Sciatic nerve (tissue), 2 donors: ENCODE data around the gene ETF1. TPM values are rescaled to one million over a fixed set of nuclear protein-coding genes. Genes with fewer than 3 reads are reported as not detected.

ENCODE experiments used
- ATAC-seq: fragments of 200-7000 bp; cut with Tn5 transposase; one replicate; pipeline ENCODE4 v1.9.1; 2020; ENCODE audit warnings: mild to moderate bottlenecking, moderate library complexity
- DNase-seq: peaks from one replicate; pipeline ENCODE4 v3.0.0-alpha.2; 2020; ENCODE audit warnings: low spot score
- intact Hi-C: fragments of 100-400 bp; cut with DNase I; formaldehyde crosslinking; loops from one replicate; pipeline ENCODE4 v1.14.2; 2022
- total RNA-seq: library from RNA; stranded (reverse); fragmentation: NEBNext Ultra II Directional; extraction: Animal tissue kit (Norgen Biotek cat#: 25700); gene quantifications from one replicate; pipeline ENCODE4 v1.2.1, GENCODE V29; 2021
- donor health status: DM: no; HTN: no; CAD: no.
- donor health status: DM: no; HTN: no; CAD: no.

ETF1 gene
- total RNA-seq, 1 donor from 2014 or later: 74.2 TPM

- intact Hi-C loops: no loop called here
- no peak for ATAC-seq
- no peak for DNase-seq
Observed at GRCh38 chr5:138468133-138468965, 74.7 kb downstream of the ETF1 start.

GRCh38 chr5:138467711-138468132, 75.3 kb downstream of the ETF1 start:
- no peak for ATAC-seq
- DNase-seq: no peak
- intact Hi-C loops: no loop called here

- no peak for ATAC-seq
- intact Hi-C loops: no loop called here
- DNase-seq: peak; percentile 68
Observed at GRCh38 chr5:138466900-138467710, 75.9 kb downstream of the ETF1 start.

- intact Hi-C loops: no loop called here
- DNase-seq: peak; percentile 66
- ATAC-seq: no peak
Observed at GRCh38 chr5:138466125-138466899, 76.7 kb downstream of the ETF1 start.

- DNase-seq (peak; percentile 97), ATAC-seq (peak; percentile 76)
- intact Hi-C loops: no loop called here
Observed at GRCh38 chr5:138465261-138466124, 77.5 kb downstream of the ETF1 start, which contains the start of gene EGR1. TSS of gene EGR1 (plus strand) at chr5:138465479. CDS start at chr5:138465762, 283 bp downstream.

- intact Hi-C loops: no loop called here
- peak; percentile 98 for DNase-seq
- peak; percentile 92 for ATAC-seq
Observed at GRCh38 chr5:138464388-138465260, 78.4 kb downstream of the ETF1 start.

GRCh38 chr5:138464008-138464387, 79.0 kb downstream of the ETF1 start:
- intact Hi-C loops: no loop called here
- DNase-seq (peak; percentile 98), ATAC-seq (peak; percentile 90)

- ATAC-seq: peak; percentile 48
- DNase-seq: peak; percentile 68
- intact Hi-C loops: no loop called here
Observed at GRCh38 chr5:138463419-138464007, 79.5 kb downstream of the ETF1 start.

- DNase-seq (no peak), ATAC-seq (no peak)
- intact Hi-C loops: no loop called here
Observed at GRCh38 chr5:138461343-138462125, 81.5 kb downstream of the ETF1 start.

GRCh38 chr5:138460032-138460693, 82.9 kb downstream of the ETF1 start:
- intact Hi-C loops: no loop called here
- ATAC-seq (no peak), DNase-seq (no peak)

GRCh38 chr5:138459311-138459933, 83.6 kb downstream of the ETF1 start:
- intact Hi-C loops: no loop called here
- ATAC-seq: no peak
- DNase-seq: peak; percentile 66

- no peak for DNase-seq
- ATAC-seq: no peak
- intact Hi-C loops: no loop called here
Observed at GRCh38 chr5:138458856-138459255, 84.2 kb downstream of the ETF1 start.

GRCh38 chr5:138458384-138458783, 84.7 kb downstream of the ETF1 start:
- no peak for ATAC-seq

GRCh38 chr5:138457531-138458275, 85.3 kb downstream of the ETF1 start:
- ATAC-seq: no peak
- DNase-seq: no peak
- intact Hi-C loops: no loop called here

More at GRCh38 chr5:138458384-138458783, 84.7 kb downstream of the ETF1 start:
- DNase-seq: no peak
- intact Hi-C loops: no loop called here
